ENCODE data around the gene HAPLN2. TPM values are rescaled to one million over a fixed set of nuclear protein-coding genes. Genes with fewer than 3 reads are reported as not detected.

The HAPLN2 gene
- total RNA-seq, 1 donor from 2014 or later, result not detected

GRCh38 chr1:156658496-156658895 is 39.3 kb downstream of the HAPLN2 start:
- ATAC-seq (ENCODE audit: low read depth) (no peak), DNase-seq (no peak)
- H3K9me3 Mint-ChIP-seq, result no peaks in the 10 kb centered on the region
- CTCF ChIA-PET, result interaction anchor here (0.9 to 4.6 kb wide), 6 partner anchors 20 to 272 kb away, joined by 3 to 34 read pairs (median 4); no protein-coding TSS in a partner anchor
- POLR2A ChIA-PET, result no interaction called here
- peaks cover 38% of the 10 kb centered on the region for H3K27me3 Mint-ChIP-seq
- intact Hi-C loops (cut with micrococcal nuclease), result no loop called here
- H3K4me1 Mint-ChIP-seq, result peaks cover 73% of the 10 kb centered on the region
- TF ChIP-seq CTCF (IDR thresholded peaks at IDR 0.05), result no peak
- H3K36me3 Mint-ChIP-seq (ENCODE audit: low read depth), result no peaks in the 10 kb centered on the region
- no peak overlapping the region for H3K27ac Mint-ChIP-seq
- H3K4me3 Mint-ChIP-seq, result no peak overlapping the region

- ChIA-PET POLR2A (interaction anchor here (1.4 kb wide), 1 partner anchor 69 kb away, joined by 4 read pairs; the partner anchor contains the start of genes ISG20L2 and METTL25B), CTCF (interaction anchor here (1.0 to 4.6 kb wide), 11 partner anchors 19 to 274 kb away, joined by 3 to 34 read pairs (median 6); partner anchors contain the start of gene HAPLN2)
- no peak overlapping the region for H3K4me3 Mint-ChIP-seq
- peak overlapping the region; percentile 7 for H3K27ac Mint-ChIP-seq
- intact Hi-C loops (cut with micrococcal nuclease), result no loop called here
- H3K36me3 Mint-ChIP-seq (ENCODE audit: low read depth), result no peaks in the 10 kb centered on the region
- peaks cover 79% of the 10 kb centered on the region for H3K4me1 Mint-ChIP-seq
- DNase-seq (no peak), ATAC-seq (ENCODE audit: low read depth) (no peak)
- H3K27me3 Mint-ChIP-seq, result peaks cover 33% of the 10 kb centered on the region
- no peaks in the 10 kb centered on the region for H3K9me3 Mint-ChIP-seq
- TF ChIP-seq CTCF (IDR thresholded peaks at IDR 0.05), result no peak
Observed at GRCh38 chr1:156658945-156659574, 39.8 kb downstream of the HAPLN2 start.

DNA sequence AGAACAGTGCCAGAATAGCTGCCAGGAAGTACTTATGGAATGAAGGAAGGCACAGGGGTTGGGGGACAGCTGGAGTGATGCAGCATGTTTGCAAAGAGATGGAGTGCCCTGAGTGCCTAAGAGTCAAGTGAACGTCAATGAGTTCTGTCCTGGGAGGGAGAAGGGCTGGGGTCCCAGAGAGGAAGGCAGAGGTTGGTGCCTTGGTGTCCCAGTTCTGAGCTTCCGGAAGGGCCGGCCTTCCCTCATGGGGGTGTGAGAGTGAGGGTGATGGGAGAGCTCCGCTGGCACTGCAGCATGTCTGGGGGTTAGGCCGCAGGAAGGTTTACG is 40.4 kb downstream of the HAPLN2 start:
- TF ChIP-seq CTCF (IDR thresholded peaks at IDR 0.05), result no peak
- ATAC-seq (ENCODE audit: low read depth), result no peak
- Mint-ChIP-seq H3K36me3 (ENCODE audit: low read depth) (no peaks in the 10 kb centered on the region), H3K27ac (no peak overlapping the region), H3K4me3 (peak overlapping the region; percentile 62), H3K27me3 (peaks cover 28% of the 10 kb centered on the region), H3K9me3 (no peaks in the 10 kb centered on the region), H3K4me1 (peaks cover 84% of the 10 kb centered on the region)
- ChIA-PET POLR2A (interaction anchor here (1.4 kb wide), 1 partner anchor 69 kb away, joined by 4 read pairs; the partner anchor contains the start of genes ISG20L2 and METTL25B), CTCF (interaction anchor here (1.0 to 4.6 kb wide), 8 partner anchors 19 to 274 kb away, joined by 3 to 34 read pairs (median 8); partner anchors contain the start of gene HAPLN2)
- intact Hi-C loops (cut with micrococcal nuclease), result no loop called here
- no peak for DNase-seq

DNA sequence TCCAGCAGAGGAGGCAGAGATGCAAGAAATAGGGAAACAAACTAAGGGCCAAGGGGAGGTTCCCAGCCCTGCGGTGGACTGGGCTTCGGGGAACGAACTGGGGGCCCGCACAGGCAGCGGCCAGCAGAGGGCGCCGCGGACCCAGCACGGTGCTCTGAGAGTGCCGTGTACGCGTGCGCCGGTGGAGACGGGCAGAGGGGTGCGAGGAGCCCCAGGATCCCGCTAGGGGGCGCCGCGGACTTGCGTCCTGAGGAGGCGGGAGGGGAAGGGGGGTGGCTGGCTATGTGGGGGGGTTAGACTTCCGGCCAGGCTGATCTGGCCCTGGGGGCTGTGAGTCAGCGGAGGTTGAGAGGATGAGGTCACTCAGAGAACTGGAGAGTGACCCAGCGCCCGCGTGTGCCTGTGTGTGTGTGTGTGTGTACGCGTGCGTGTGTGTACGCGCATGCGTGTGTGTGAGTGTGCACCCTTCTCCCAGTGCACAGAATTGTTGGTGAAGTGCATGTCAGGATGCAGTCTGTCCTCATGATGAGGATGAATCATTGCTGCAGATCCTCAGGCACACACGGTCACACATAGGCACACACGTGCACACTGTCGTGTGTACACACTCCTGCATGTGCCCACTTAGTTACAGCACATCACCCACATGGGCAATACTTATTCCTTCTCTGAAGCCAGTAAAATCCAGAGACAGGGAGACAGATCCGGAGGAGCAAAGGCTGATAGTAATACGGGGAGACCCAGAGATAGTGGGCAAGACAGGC is 41.0 kb downstream of the HAPLN2 start:
- no peaks in the 10 kb centered on the region for H3K9me3 Mint-ChIP-seq
- intact Hi-C loops (cut with micrococcal nuclease), result loop anchor here (1.0 to 2.0 kb wide), 5 partner anchors 18 to 230 kb away; partner anchors contain the start of gene CRABP2
- H3K27ac Mint-ChIP-seq, result peak overlapping the region; percentile 63
- H3K27me3 Mint-ChIP-seq, result peaks cover 23% of the 10 kb centered on the region
- H3K4me3 Mint-ChIP-seq, result peak overlapping the region; percentile 62
- H3K36me3 Mint-ChIP-seq (ENCODE audit: low read depth), result no peaks in the 10 kb centered on the region
- DNase-seq (peak; percentile 87), ATAC-seq (ENCODE audit: low read depth) (peak; percentile 85)
- H3K4me1 Mint-ChIP-seq, result peaks cover 90% of the 10 kb centered on the region
- ChIA-PET CTCF (interaction anchor here (1.0 to 4.6 kb wide), 10 partner anchors 17 to 275 kb away, joined by 3 to 34 read pairs (median 8); partner anchors contain the start of genes HAPLN2 and NES), POLR2A (interaction anchor here (1.3 to 1.4 kb wide), 2 partner anchors 59 to 68 kb away, joined by 3 to 4 read pairs; partner anchors contain the start of genes GPATCH4, ISG20L2 and METTL25B)
- peak; percentile 66 for TF ChIP-seq CTCF (IDR thresholded peaks at IDR 0.05)

All from activated B cell treated with CpG ODN at 0.5 μM for 24 hours (primary cell).